Measurements from ENCODE around the gene GTF2F2.

GRCh38 chr13:45243077-45243476, 122.8 kb downstream of the GTF2F2 start:
- no peak for TF ChIP-seq GATA2 (IDR thresholded peaks at IDR 0.05; ENCODE audit: low read depth, low read length)
- no peak for TF ChIP-seq GATA3 (IDR thresholded peaks at IDR 0.05; ENCODE audit: low read depth, low read length)

Data from SH-SY5Y (cell line).